AG04450 (cell line): ENCODE results near the gene MCC. TPM values are rescaled to one million over a fixed set of nuclear protein-coding genes. Genes with fewer than 3 reads are reported as not detected.

Experiments used
- CTCF ChIA-PET: fragments of 300-600, 350-600 bp; formaldehyde crosslinking; extraction: SDS; loops from one replicate; lab custom pipeline; 2022; ENCODE audit warnings: antibody characterized with exemption, inconsistent platforms; lab: Charles Lee
- POLR2A ChIA-PET: fragments of 350-600 bp; formaldehyde crosslinking; extraction: SDS; loops from one replicate; lab custom pipeline; 2021; ENCODE audit warnings: antibody characterized with exemption, inconsistent platforms; lab: Yijun Ruan, JAX
- DNase-seq: peaks from one replicate; pipeline ENCODE4 v3.0.0-alpha.2; 2011; ENCODE audit warnings: low read depth, low spot score
- H3K27ac ChIP-seq: one replicate; pipeline ENCODE4 v1.5.1; 2012; ENCODE audit warnings: low read depth, low read length, control low read depth
- H3K27me3 ChIP-seq: one replicate; pipeline ENCODE4 v1.6.0; 2012; ENCODE audit warnings: low read length; ENCODE audit not compliant: control insufficient read depth, insufficient read depth
- H3K4me3 ChIP-seq: 2 replicates; pipeline ENCODE4 v1.5.1; 2011; ENCODE audit warnings: mild to moderate bottlenecking, low read depth, low read length, control low read depth
- H3K9me3 ChIP-seq: 2 replicates; pipeline ENCODE4 v1.5.1; 2012; ENCODE audit warnings: low read length; ENCODE audit not compliant: control insufficient read depth, insufficient read depth
- polyA plus RNA-seq: library from polyadenylated mRNA; depleted of rRNA; stranded (reverse); fragments of >200 nt; gene quantifications from 2 replicates; pipeline ENCODE4 v1.2.3, GENCODE V29; 2011
- TF ChIP-seq, protein P1 (sequence below): IDR thresholded peaks from 2 replicates; pipeline ENCODE4 v1.5.1; 2011; ENCODE audit warnings: low read depth, low read length, control low read depth, inconsistent platforms

MCC gene
- polyA plus RNA-seq, 1 experiment = 17.5 TPM

DNA sequence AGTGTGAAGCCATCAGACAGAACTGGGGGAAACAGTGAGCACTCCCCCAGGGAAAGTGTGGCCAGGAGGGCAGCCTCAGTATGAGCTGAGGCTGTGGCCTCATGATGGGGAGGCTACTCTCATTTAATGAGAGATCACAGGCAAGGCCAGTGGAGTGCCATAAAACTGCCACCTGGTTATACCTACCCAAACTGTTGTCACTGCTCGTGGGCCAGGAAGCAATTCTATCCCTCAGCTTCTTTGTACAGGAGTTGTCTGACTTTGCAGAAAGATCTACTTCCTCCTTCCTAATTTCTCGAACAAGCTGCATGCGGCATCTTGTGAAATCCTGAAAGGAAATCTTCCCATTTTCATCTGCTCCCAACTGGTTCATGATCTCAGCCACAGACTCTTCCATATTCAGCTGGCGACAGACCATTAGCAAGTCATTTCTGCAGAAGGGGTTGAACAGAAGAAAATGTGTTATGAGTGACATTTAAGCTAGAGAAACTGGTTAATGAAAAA is 103.4 kb downstream of the MCC start:
- Histone ChIP-seq H3K9me3 (no peaks in the 10 kb centered on the region), H3K27me3 (peaks cover 3% of the 10 kb centered on the region), H3K4me3 (no peak overlapping the region), H3K27ac (no peak overlapping the region)
- TF ChIP-seq, protein P1, sequence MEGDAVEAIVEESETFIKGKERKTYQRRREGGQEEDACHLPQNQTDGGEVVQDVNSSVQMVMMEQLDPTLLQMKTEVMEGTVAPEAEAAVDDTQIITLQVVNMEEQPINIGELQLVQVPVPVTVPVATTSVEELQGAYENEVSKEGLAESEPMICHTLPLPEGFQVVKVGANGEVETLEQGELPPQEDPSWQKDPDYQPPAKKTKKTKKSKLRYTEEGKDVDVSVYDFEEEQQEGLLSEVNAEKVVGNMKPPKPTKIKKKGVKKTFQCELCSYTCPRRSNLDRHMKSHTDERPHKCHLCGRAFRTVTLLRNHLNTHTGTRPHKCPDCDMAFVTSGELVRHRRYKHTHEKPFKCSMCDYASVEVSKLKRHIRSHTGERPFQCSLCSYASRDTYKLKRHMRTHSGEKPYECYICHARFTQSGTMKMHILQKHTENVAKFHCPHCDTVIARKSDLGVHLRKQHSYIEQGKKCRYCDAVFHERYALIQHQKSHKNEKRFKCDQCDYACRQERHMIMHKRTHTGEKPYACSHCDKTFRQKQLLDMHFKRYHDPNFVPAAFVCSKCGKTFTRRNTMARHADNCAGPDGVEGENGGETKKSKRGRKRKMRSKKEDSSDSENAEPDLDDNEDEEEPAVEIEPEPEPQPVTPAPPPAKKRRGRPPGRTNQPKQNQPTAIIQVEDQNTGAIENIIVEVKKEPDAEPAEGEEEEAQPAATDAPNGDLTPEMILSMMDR = no peak
- no peak for DNase-seq
- POLR2A ChIA-PET = no interaction called here
- CTCF ChIA-PET = interaction anchor here (0.6 to 1.0 kb wide), 3 partner anchors 125 to 221 kb away, joined by 3 to 12 read pairs (median 3); no protein-coding TSS in a partner anchor

DNA sequence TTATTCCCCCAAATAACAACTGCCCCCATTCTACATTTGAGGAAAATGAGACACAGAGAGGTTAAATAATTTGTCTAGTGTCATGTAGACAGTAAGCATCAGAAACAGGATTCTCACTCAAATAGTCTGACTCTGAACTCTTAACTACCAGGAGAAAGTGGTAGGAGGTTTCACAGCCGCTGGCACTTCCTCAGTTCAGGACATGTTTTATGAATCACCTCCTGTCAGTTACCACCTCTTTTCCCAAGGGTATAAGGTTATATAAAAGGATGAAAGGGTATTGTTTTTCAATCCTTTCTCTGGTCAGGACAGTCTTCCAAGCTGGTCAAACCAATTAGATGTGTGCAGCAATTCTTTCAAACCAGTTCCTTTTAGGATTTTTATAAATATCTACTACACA is 105.5 kb downstream of the MCC start:
- TF ChIP-seq, protein P1 = no peak
- ChIA-PET CTCF (interaction anchor here (0.5 to 1.0 kb wide), 5 partner anchors 12 to 175 kb away, joined by 3 to 4 read pairs (median 3); no protein-coding TSS in a partner anchor), POLR2A (no interaction called here)
- no peak overlapping the region for H3K27ac ChIP-seq
- H3K27me3 ChIP-seq = peaks cover 3% of the 10 kb centered on the region
- no peaks in the 10 kb centered on the region for H3K9me3 ChIP-seq
- no peak for DNase-seq
- no peak overlapping the region for H3K4me3 ChIP-seq

DNA sequence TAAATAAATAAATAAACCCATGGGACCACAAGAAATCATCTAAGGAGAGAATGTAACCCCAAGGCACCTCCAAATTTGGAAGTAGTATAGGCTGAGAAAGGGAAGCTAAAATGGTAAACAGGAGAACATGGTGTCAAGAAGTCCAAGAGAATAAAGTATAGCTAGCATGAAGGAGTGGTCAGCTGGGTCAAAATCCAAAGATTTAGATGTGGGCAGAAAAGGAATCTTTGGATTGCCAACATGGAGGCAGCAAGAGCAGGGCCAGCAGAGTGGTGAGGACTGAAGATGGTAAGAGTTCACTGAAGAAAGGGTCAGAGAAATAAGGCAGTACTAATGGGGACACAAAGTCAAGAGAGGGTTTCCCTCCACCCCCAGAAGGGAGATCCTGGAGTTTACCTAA is 106.5 kb downstream of the MCC start:
- H3K27ac ChIP-seq = no peak overlapping the region
- CTCF ChIA-PET = interaction anchor here (0.7 to 1.0 kb wide), 2 partner anchors 176 to 386 kb away, joined by 3 to 4 read pairs; no protein-coding TSS in a partner anchor
- TF ChIP-seq, protein P1 = no peak
- H3K9me3 ChIP-seq = no peaks in the 10 kb centered on the region
- POLR2A ChIA-PET = no interaction called here
- no peak for DNase-seq
- H3K4me3 ChIP-seq = no peak overlapping the region
- H3K27me3 ChIP-seq = peaks cover 3% of the 10 kb centered on the region

DNA sequence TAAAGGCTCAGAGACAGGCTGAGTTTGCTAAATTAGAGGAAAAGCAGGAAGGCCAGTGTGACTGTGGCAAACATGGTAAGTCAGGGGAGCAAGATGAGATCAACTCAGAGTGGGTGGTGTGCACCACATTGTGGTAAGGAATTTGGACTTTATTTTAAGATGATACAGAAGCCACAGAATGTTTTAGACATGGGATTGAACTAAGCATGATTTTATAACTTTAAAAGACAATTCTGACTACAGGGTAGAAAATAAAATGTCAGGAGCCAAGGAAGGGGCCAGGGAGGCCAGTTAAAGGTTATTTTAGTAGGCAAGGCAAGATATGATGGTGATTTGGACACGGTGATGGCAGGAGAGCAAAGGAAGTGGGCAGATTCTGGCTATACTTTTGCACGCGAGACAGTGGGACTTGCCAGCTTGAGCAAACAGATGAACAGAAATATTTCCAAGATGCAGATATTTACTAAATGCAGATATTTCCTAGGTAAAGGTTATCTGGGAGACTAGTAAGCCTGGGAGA is 107.4 kb downstream of the MCC start:
- ChIA-PET CTCF (interaction anchor here (1.0 to 3.0 kb wide), 4 partner anchors 44 to 385 kb away, joined by 3 to 50 read pairs (median 16); partner anchors contain the start of gene YTHDC2), POLR2A (no interaction called here)
- TF ChIP-seq, protein P1 = no peak
- H3K9me3 ChIP-seq = no peaks in the 10 kb centered on the region
- DNase-seq = no peak
- no peak overlapping the region for H3K4me3 ChIP-seq
- H3K27me3 ChIP-seq = peaks cover 3% of the 10 kb centered on the region
- no peak overlapping the region for H3K27ac ChIP-seq
